Left ventricle myocardium inferior (tissue), 1 donor: Measurements from ENCODE around the gene ANP32D. TPM values are rescaled to one million over a fixed set of nuclear protein-coding genes. Genes with fewer than 3 reads are reported as not detected.
"Not testable (repeated sequence)": the region's sequence is repeated elsewhere in the genome, so short reads cannot be mapped to it uniquely, and the experiment has no call there.

Source experiments
- DNase-seq: peaks from one replicate; pipeline ENCODE4 v3.0.0-alpha.2; 2020
- H3K27ac ChIP-seq: fragments of 200-600 bp; replicated peaks from 2 replicates; pipeline ENCODE4 v1.8.0; 2021
- H3K27me3 ChIP-seq: fragments of 200-600 bp; 2 replicates; pipeline ENCODE4 v1.8.0; 2021; ENCODE audit warnings: low read depth
- H3K36me3 ChIP-seq: fragments of 200-600 bp; 2 replicates; pipeline ENCODE4 v1.8.0; 2021
- H3K4me1 ChIP-seq: fragments of 200-600 bp; 2 replicates; pipeline ENCODE4 v1.8.0; 2021
- H3K4me3 ChIP-seq: fragments of 200-600 bp; 2 replicates; pipeline ENCODE4 v1.8.0; 2021; ENCODE audit warnings: mild to moderate bottlenecking, moderate library complexity
- H3K9me3 ChIP-seq: fragments of 200-600 bp; replicated peaks from 2 replicates; pipeline ENCODE4 v1.8.0; 2021
- CTCF ChIP-seq: fragments of 200-600 bp; IDR thresholded peaks from 2 replicates; pipeline ENCODE4 v1.8.0; 2021; ENCODE audit warnings: antibody characterized with exemption, mild to moderate bottlenecking, borderline replicate concordance
- intact Hi-C: fragments of 100-400 bp; cut with micrococcal nuclease; formaldehyde crosslinking; loops from one replicate; pipeline ENCODE4 v1.11.0; 2022
- total RNA-seq: library from RNA; stranded (reverse); fragmentation: NEBNext Ultra II Directional; extraction: Animal tissue kit (Norgen Biotek cat#: 25700); gene quantifications from one replicate; pipeline ENCODE4 v1.2.1, GENCODE V29; 2021
- donor health status: DM: no; HTN: yes; CAD: no; lungs with severe emphysema.

Gene ANP32D
- total RNA-seq, 1 donor from 2014 or later, result not detected

GRCh38 chr12:48510111-48510510 is 37.8 kb downstream of the ANP32D start:
- Histone ChIP-seq H3K36me3 (no peaks in the 10 kb centered on the region), H3K27ac (no peak overlapping the region), H3K27me3 (peaks cover 35% of the 10 kb centered on the region), H3K9me3 (peaks cover 11% of the 10 kb centered on the region), H3K4me1 (no peaks in the 10 kb centered on the region), H3K4me3 (no peak overlapping the region)
- intact Hi-C loops, result no loop called here
- no peak for TF ChIP-seq CTCF
- DNase-seq, result no peak

- no peak overlapping the region for H3K27ac ChIP-seq
- no peaks in the 10 kb centered on the region for H3K4me1 ChIP-seq
- no peak overlapping the region for H3K4me3 ChIP-seq
- intact Hi-C loops, result no loop called here
- no peak for TF ChIP-seq CTCF
- no peak for DNase-seq
- no peaks in the 10 kb centered on the region for H3K36me3 ChIP-seq
- peaks cover 11% of the 10 kb centered on the region for H3K9me3 ChIP-seq
- peaks cover 16% of the 10 kb centered on the region for H3K27me3 ChIP-seq
Observed at GRCh38 chr12:48512855-48513254, 40.5 kb downstream of the ANP32D start.

GRCh38 chr12:48514728-48515127 is 42.4 kb downstream of the ANP32D start:
- no peak overlapping the region for H3K4me3 ChIP-seq
- peaks cover 7% of the 10 kb centered on the region for H3K27me3 ChIP-seq
- intact Hi-C loops, result no loop called here
- H3K4me1 ChIP-seq, result no peaks in the 10 kb centered on the region
- H3K36me3 ChIP-seq, result no peaks in the 10 kb centered on the region
- no peak for TF ChIP-seq CTCF
- H3K27ac ChIP-seq, result no peak overlapping the region
- DNase-seq, result no peak
- peaks cover 11% of the 10 kb centered on the region for H3K9me3 ChIP-seq

- H3K4me3 ChIP-seq, H3K27me3 ChIP-seq, H3K4me1 ChIP-seq, H3K36me3 ChIP-seq, H3K9me3 ChIP-seq, intact Hi-C loops, DNase-seq, H3K27ac ChIP-seq: not testable (repeated sequence)
Observed at GRCh38 chr12:48520381-48520780, 48.0 kb downstream of the ANP32D start.

Other genes with a start within 250 kb of the ANP32D start
- gene ZNF641, start 121.6 kb upstream of the ANP32D start, total RNA-seq, result 16.0 TPM
- not detected for gene C12orf54, start 9.9 kb downstream of the ANP32D start, total RNA-seq
- not detected for gene OR8S1, start 53.1 kb downstream of the ANP32D start, total RNA-seq
- gene LALBA, start 97.5 kb downstream of the ANP32D start, total RNA-seq, result not detected
- gene KANSL2, start 209.7 kb downstream of the ANP32D start, total RNA-seq, result 23.1 TPM
- 18.4 TPM for gene CCNT1, start 244.1 kb downstream of the ANP32D start, total RNA-seq